Testis (tissue), 3 donors: ENCODE measurements around the gene IL34. TPM values are rescaled to one million over a fixed set of nuclear protein-coding genes. Genes with fewer than 3 reads are reported as not detected.

ENCODE experiments used
- DNase-seq: peaks from one replicate; pipeline ENCODE4 v3.0.0-alpha.2; 2019
- H3K27ac ChIP-seq, 2 donors: fragments of 200-600 bp; sonication (generic); one replicate each; pipeline ENCODE4 v1.5.1; 2019
- H3K27me3 ChIP-seq: fragments of 200-600 bp; sonication (generic); one replicate; pipeline ENCODE4 v1.5.1; 2019
- H3K36me3 ChIP-seq: fragments of 200-600 bp; sonication (generic); one replicate; pipeline ENCODE4 v1.5.1; 2017; ENCODE audit warnings: low read depth; ENCODE audit errors: missing control alignments
- H3K4me1 ChIP-seq: fragments of 200-600 bp; sonication (generic); one replicate; pipeline ENCODE4 v1.5.1; 2019
- H3K4me3 ChIP-seq, 2 donors: fragments of 200-600 bp; sonication (generic); one replicate each; pipeline ENCODE4 v1.5.1; 2017 to 2019
- H3K9me3 ChIP-seq: fragments of 200-600 bp; sonication (generic); one replicate; pipeline ENCODE4 v1.5.1; 2017
- CTCF ChIP-seq, 3 experiments: fragments of 450-650 bp in 2 of 3; fragments of 200-600 bp in 1 of 3; sonication (generic) in 1 of 3; IDR thresholded peaks; one replicate each; pipeline ENCODE4 v1.5.1; 2016 to 2019; ENCODE audit warnings: antibody characterized with exemption in 3 of 3, mild to moderate bottlenecking in 2 of 3, moderate library complexity in 1 of 3
- POLR2A ChIP-seq: fragments of 450-650 bp; IDR thresholded peaks from one replicate; pipeline ENCODE4 v1.6.1; 2017; ENCODE audit warnings: antibody characterized with exemption, mild to moderate bottlenecking, moderate library complexity
- WGBS, 2 donors: methylation state at CpG; one replicate each; pipeline ENCODE4 v1.1.5; 2018; 5-methylcytosine and 5-hydroxymethylcytosine counted together
- intact Hi-C: fragments of 100-400 bp; cut with DNase I; formaldehyde crosslinking; loops from one replicate; pipeline ENCODE4 v1.15.1; 2023; ENCODE audit warnings: low total_unique reads
- polyA plus RNA-seq: library from polyadenylated mRNA; stranded (reverse); fragments of 350-450 nt; fragmentation: Illumina TruSeq; extraction: RNeasy Lipid Tissue Mini Kit (QIAGEN cat#74804); gene quantifications from one replicate; pipeline ENCODE4 v1.2.3, GENCODE V29; 2014; ENCODE audit warnings: low read depth, low replicate concordance; ENCODE audit not compliant: insufficient read depth
- total RNA-seq, 2 donors: library from RNA; depleted of rRNA; stranded (reverse); fragments of >200 nt; gene quantifications; one replicate each; pipeline ENCODE4 v1.2.3, GENCODE V29; 2016

IL34 gene
- total and polyA plus RNA-seq, 3 donors from 2014 or later: 5.4 to 11.9 (median 7.9) TPM

DNA sequence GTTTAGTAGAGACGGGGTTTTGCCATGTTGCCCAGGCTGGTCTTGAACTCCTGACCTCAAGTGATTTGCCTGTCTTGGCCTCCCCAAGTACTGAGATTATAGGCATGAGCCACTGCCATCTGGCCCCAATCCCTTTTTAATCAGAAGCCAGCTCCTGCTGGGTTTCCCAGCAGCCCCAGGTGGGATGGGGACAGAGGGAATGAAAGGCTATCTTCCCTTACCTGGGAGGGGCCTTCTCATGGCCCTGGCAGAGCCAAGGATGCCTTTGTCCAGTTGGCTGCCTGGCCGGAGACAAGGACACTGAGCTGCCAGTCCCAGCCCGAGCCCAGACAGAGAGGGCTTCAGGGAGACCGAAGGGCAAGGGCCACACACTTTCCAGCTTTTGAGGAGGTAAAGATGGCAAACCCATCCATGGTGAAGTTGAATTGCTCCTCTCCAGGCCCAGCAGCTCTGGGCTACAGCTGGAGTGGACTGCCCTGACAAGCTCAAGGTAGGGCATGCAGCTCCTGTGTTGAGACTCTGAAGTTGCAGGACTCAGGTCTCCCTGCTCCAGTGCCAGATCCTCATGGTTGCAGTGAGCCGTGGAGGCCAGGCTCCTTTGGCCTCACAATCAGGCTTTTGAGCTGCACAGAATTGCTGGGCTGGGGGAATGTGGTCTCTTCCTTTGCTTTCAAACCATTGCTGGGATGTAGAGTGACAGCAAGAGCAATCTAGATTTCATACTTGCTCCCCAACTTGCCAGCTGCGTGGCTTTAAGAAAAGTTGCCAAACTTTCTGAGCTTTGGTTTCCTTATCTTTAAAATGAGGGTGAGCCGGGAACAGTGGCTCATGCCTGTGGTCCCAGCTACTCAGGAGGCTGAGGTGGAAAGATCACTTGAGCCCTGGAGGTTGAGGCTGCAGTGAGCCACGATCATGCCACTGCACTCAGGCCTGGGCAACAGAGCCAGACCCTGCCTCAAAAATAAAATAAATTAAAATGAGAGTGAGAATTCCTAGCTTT lies 44.5 kb upstream of the IL34 start:
- no peaks in the 10 kb centered on the region for H3K27me3 ChIP-seq
- WGBS, 2 donors: 70 to 85% methylated on average over 5 to 8 of the region's 8 CpGs
- DNase-seq: no peak
- H3K4me1 ChIP-seq: peaks cover 7% of the 10 kb centered on the region
- no peaks in the 10 kb centered on the region for H3K9me3 ChIP-seq
- no peak overlapping the region for H3K4me3 ChIP-seq
- intact Hi-C loops: no loop called here
- H3K36me3 ChIP-seq: no peaks in the 10 kb centered on the region
- TF ChIP-seq CTCF (IDR thresholded peaks at IDR 0.05) (no peak), POLR2A (no peak)
- no peak overlapping the region for H3K27ac ChIP-seq

GRCh38 chr16:70602831-70603230 lies 43.5 kb upstream of the IL34 start:
- DNase-seq: no peak
- intact Hi-C loops: no loop called here
- H3K36me3 ChIP-seq: no peaks in the 10 kb centered on the region
- no peaks in the 10 kb centered on the region for H3K9me3 ChIP-seq
- no peak for TF ChIP-seq CTCF (IDR thresholded peaks at IDR 0.05)
- TF ChIP-seq POLR2A: no peak
- H3K4me1 ChIP-seq: peaks cover 7% of the 10 kb centered on the region
- no peak overlapping the region for H3K27ac ChIP-seq
- no peaks in the 10 kb centered on the region for H3K27me3 ChIP-seq
- 87 to 88% methylated on average over 8 of the region's 8 CpGs for WGBS, 2 donors
- no peak overlapping the region for H3K4me3 ChIP-seq

DNA sequence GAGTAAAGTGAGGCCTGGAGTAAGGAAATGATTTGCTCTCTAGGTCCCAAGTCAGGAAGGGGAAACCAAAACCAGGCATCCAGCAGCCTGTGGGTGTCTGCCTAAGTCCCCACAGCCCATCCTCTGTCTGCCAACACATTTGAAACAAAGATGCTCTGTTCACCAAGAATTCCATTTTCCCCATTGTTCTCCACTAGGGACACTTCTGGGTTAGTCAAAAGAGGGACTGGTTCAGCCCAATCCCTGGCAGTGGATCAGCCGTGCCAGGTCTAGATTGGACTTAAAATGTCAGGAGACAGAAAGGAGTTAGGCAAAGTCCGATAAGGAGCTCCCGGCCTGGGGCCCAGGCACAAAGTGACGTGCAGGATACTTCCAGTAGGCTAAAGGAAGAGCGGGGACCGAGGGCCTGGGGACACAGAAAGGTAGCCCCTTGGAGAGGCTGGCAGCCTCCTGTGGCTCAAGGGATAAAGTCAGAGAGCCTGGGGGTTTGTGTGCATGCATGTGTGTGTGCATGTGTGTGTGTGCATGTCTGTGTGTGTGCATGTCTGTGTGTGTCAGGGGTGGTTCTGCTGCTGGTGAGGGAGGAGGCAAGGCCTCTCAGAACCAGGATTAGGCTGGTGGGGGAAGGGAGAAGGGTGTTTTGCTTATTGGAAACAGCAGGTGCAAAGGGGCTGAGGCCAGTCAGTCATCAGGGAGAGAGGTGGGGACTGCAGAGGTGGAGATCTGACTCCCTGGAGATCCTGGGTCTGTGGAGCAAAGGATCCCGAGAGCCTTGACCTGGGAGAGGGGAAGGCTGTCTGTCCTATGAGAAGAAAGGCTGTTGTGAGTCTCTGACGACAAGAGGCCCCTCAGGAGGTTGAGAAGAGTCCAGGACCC lies 41.7 kb upstream of the IL34 start:
- Histone ChIP-seq H3K27me3 (no peaks in the 10 kb centered on the region), H3K4me3 (no peak overlapping the region), H3K9me3 (no peaks in the 10 kb centered on the region), H3K4me1 (no peaks in the 10 kb centered on the region), H3K27ac (no peak overlapping the region), H3K36me3 (no peaks in the 10 kb centered on the region)
- 83 to 88% methylated on average over 8 of the region's 8 CpGs for WGBS, 2 donors
- DNase-seq: no peak
- no peak for TF ChIP-seq CTCF (IDR thresholded peaks at IDR 0.05)
- TF ChIP-seq POLR2A: no peak
- intact Hi-C loops: no loop called here

GRCh38 chr16:70605283-70605657 lies 41.1 kb upstream of the IL34 start:
- no peaks in the 10 kb centered on the region for H3K9me3 ChIP-seq
- TF ChIP-seq POLR2A (no peak), CTCF (IDR thresholded peaks at IDR 0.05) (no peak)
- H3K36me3 ChIP-seq: no peaks in the 10 kb centered on the region
- WGBS, 2 donors: 92 to 95% methylated on average over 1 of the region's 1 CpG
- H3K27me3 ChIP-seq: no peaks in the 10 kb centered on the region
- H3K4me3 ChIP-seq: no peak overlapping the region
- intact Hi-C loops: no loop called here
- DNase-seq: no peak
- H3K4me1 ChIP-seq: no peaks in the 10 kb centered on the region
- no peak overlapping the region for H3K27ac ChIP-seq
